Ureter (tissue), 1 donor: ENCODE results near the gene SDF2L1. TPM values are rescaled to one million over a fixed set of nuclear protein-coding genes. Genes with fewer than 3 reads are reported as not detected.

Experiments used
- DNase-seq: peaks from one replicate; pipeline ENCODE4 v3.0.0-alpha.2; 2020; ENCODE audit warnings: low spot score
- total RNA-seq: library from RNA; stranded (reverse); gene quantifications from one replicate; pipeline ENCODE4 v1.2.4, GENCODE V29; 2023
- donor health status: DM: yes; HTN: yes; CAD: no.

Gene SDF2L1
- total RNA-seq, 1 donor from 2014 or later, result 28.1 TPM

- no peak for DNase-seq
Measured at GRCh38 chr22:21622011-21622918, 19.8 kb upstream of the SDF2L1 start.

GRCh38 chr22:21622919-21623647 lies 19.0 kb upstream of the SDF2L1 start:
- DNase-seq, result no peak

GRCh38 chr22:21623648-21623970 lies 18.5 kb upstream of the SDF2L1 start:
- no peak for DNase-seq

- no peak for DNase-seq
Measured at GRCh38 chr22:21624120-21624879, 17.8 kb upstream of the SDF2L1 start.

GRCh38 chr22:21624880-21625791 lies 17.0 kb upstream of the SDF2L1 start:
- DNase-seq, result no peak

- DNase-seq, result no peak
Measured at GRCh38 chr22:21626073-21626734, 15.9 kb upstream of the SDF2L1 start.

- no peak for DNase-seq
Measured at GRCh38 chr22:21626735-21627469, 15.2 kb upstream of the SDF2L1 start.

GRCh38 chr22:21628386-21629254 lies 13.5 kb upstream of the SDF2L1 start:
- DNase-seq, result no peak

- DNase-seq, result peak; percentile 96
Measured at GRCh38 chr22:21629255-21630149, 12.6 kb upstream of the SDF2L1 start, which contains the start of gene YDJC. YDJC (minus strand) TSS chr22:21630022; CDS start chr22:21630014, 8 bp downstream.

- no peak for DNase-seq
Measured at GRCh38 chr22:21631025-21631424, 11.1 kb upstream of the SDF2L1 start.

- DNase-seq, result no peak
Measured at GRCh38 chr22:21632237-21632895, 9.7 kb upstream of the SDF2L1 start, which contains the start of gene CCDC116. CCDC116 (plus strand) TSS chr22:21632760; CDS start chr22:21633182, 422 bp downstream.

- DNase-seq, result no peak
Measured at GRCh38 chr22:21632931-21633330, 9.2 kb upstream of the SDF2L1 start.

- no peak for DNase-seq
Measured at GRCh38 chr22:21633481-21633880, 8.6 kb upstream of the SDF2L1 start.

- DNase-seq, result no peak
Measured at GRCh38 chr22:21634081-21634480, 8.0 kb upstream of the SDF2L1 start.

GRCh38 chr22:21634844-21635243 lies 7.3 kb upstream of the SDF2L1 start:
- no peak for DNase-seq

- DNase-seq, result no peak
Measured at GRCh38 chr22:21635771-21636510, 6.2 kb upstream of the SDF2L1 start.
